ENCODE results near the gene LONRF2.

Gene LONRF2

DNA sequence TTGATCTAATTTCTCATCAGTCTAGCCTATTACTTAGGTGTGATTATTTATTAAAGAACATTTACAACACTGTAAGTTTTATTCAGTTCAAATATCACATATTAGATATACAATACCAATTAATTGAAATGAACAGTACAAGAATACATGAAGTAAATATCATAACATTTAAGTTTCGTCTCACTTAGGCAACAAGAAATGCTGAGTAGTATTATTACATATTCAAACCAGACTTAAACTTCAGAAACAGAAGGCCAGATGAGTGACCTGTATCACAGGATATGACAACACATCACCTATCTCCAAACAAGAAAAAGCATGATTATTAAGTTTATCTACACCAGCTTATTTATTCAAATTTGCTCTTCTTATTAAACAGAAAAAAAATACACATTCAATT lies 48.9 kb downstream of the LONRF2 start:
- H3K27ac ChIP-seq (ENCODE audit: low read length, poor library complexity, severe bottlenecking) = no peak overlapping the region
- H3K23ac ChIP-seq (ENCODE audit: low read length in 2 of 2) = no peak overlapping the region
- H3K4me2 ChIP-seq (ENCODE audit: low read length, poor library complexity, severe bottlenecking) = no peak overlapping the region
- H2BK5ac ChIP-seq (ENCODE audit: low read depth, low read length, poor library complexity, severe bottlenecking) = no peak overlapping the region
- no peak overlapping the region for H2BK120ac ChIP-seq (ENCODE audit: low read depth, low read length)
- peaks cover 4% of the 10 kb centered on the region for H3K4me1 ChIP-seq (ENCODE audit: control insufficient read depth, insufficient read depth, low read depth, low read length)
- no peak overlapping the region for H4K8ac ChIP-seq (ENCODE audit: low read length)
- H2AFZ ChIP-seq (ENCODE audit: low read depth, low read length) = no peak overlapping the region
- H3K36me3 ChIP-seq (ENCODE audit: control insufficient read depth in 1 of 2, insufficient read depth in 2 of 2, low read depth in 1 of 2, low read length in 2 of 2) = peaks cover 0 to 3% of the 10 kb centered on the region in 2 experiments
- 100% methylated on average over 1 of the region's 1 CpG for WGBS
- no peak for DNase-seq
- H2BK12ac ChIP-seq (ENCODE audit: low read length in 2 of 2) = no peak overlapping the region
- H2AK5ac ChIP-seq (ENCODE audit: low read length, severe bottlenecking) = no peak overlapping the region
- H2BK15ac ChIP-seq (ENCODE audit: low read depth, poor library complexity, severe bottlenecking) = no peak overlapping the region
- no peak overlapping the region for H3K4ac ChIP-seq (ENCODE audit: low read depth in 1 of 2, low read length in 2 of 2)
- H3K4me3 ChIP-seq (ENCODE audit: insufficient read depth in 1 of 2, low read depth in 1 of 2, low read length in 2 of 2) = no peak overlapping the region
- peak overlapping the region; percentile 39 for H3K9ac ChIP-seq (ENCODE audit: low read length)
- H3K27me3 ChIP-seq (ENCODE audit: control insufficient read depth in 1 of 2, insufficient read depth in 1 of 2, low read length in 2 of 2) = peaks cover 0 to 15% of the 10 kb centered on the region in 2 experiments
- H3K18ac ChIP-seq (ENCODE audit: low read depth in 1 of 2, low read length in 2 of 2) = no peak overlapping the region
- no peak overlapping the region for H4K91ac ChIP-seq (ENCODE audit: low read length)
- peaks cover 5% of the 10 kb centered on the region for H3K9me3 ChIP-seq (ENCODE audit: control insufficient read depth, low read length)
- no peaks in the 10 kb centered on the region for H3K79me1 ChIP-seq (replicated peaks; ENCODE audit: low read length, poor library complexity, severe bottlenecking)
- H3K14ac ChIP-seq (ENCODE audit: low read length in 2 of 2) = no peak overlapping the region

DNA sequence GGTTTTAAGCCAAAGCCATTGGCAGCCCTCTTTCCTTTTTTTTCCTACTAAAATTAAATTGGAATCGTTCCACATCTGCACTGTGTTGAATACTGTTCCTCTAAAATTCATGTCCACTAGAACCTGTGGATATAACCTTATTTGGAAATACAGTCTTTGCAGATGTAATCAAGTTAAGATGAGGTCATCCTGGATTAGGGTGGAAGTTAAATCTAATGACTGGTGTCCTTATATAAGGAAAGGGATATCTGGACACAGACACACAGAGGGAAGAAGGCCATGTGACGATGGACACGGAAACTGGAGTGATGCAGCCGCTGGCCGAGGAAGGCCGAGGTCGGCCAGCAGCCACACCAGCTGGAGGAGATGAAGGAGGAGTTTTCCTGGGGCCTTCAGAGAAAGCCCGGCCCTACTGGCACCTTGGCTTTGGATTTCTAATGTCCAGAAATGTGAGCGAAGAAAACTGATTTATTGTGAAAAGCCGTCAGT lies 49.4 kb downstream of the LONRF2 start:
- Histone ChIP-seq H3K4me1 (ENCODE audit: control insufficient read depth, insufficient read depth, low read depth, low read length) (peaks cover 4% of the 10 kb centered on the region), H3K23ac (ENCODE audit: low read length in 2 of 2) (no peak overlapping the region), H3K27me3 (ENCODE audit: control insufficient read depth in 1 of 2, insufficient read depth in 1 of 2, low read length in 2 of 2) (peaks cover 0 to 15% of the 10 kb centered on the region in 2 experiments), H3K14ac (ENCODE audit: low read length in 2 of 2) (no peak overlapping the region), H3K9ac (ENCODE audit: low read length) (peak overlapping the region; percentile 39), H2BK5ac (ENCODE audit: low read depth, low read length, poor library complexity, severe bottlenecking) (no peak overlapping the region), H3K27ac (ENCODE audit: low read length, poor library complexity, severe bottlenecking) (no peak overlapping the region), H2AK5ac (ENCODE audit: low read length, severe bottlenecking) (no peak overlapping the region), H3K4ac (ENCODE audit: low read depth in 1 of 2, low read length in 2 of 2) (no peak overlapping the region), H2AFZ (ENCODE audit: low read depth, low read length) (no peak overlapping the region), H2BK120ac (ENCODE audit: low read depth, low read length) (no peak overlapping the region), H2BK12ac (ENCODE audit: low read length in 2 of 2) (no peak overlapping the region), H3K9me3 (ENCODE audit: control insufficient read depth, low read length) (peaks cover 5% of the 10 kb centered on the region), H4K8ac (ENCODE audit: low read length) (no peak overlapping the region), H3K4me3 (ENCODE audit: insufficient read depth in 1 of 2, low read depth in 1 of 2, low read length in 2 of 2) (no peak overlapping the region), H3K36me3 (ENCODE audit: control insufficient read depth in 1 of 2, insufficient read depth in 2 of 2, low read depth in 1 of 2, low read length in 2 of 2) (peaks cover 0 to 3% of the 10 kb centered on the region in 2 experiments), H3K18ac (ENCODE audit: low read depth in 1 of 2, low read length in 2 of 2) (no peak overlapping the region), H3K79me1 (replicated peaks; ENCODE audit: low read length, poor library complexity, severe bottlenecking) (no peaks in the 10 kb centered on the region), H3K4me2 (ENCODE audit: low read length, poor library complexity, severe bottlenecking) (no peak overlapping the region), H2BK15ac (ENCODE audit: low read depth, poor library complexity, severe bottlenecking) (no peak overlapping the region), H4K91ac (ENCODE audit: low read length) (no peak overlapping the region)
- WGBS = 91% methylated on average over 9 of the region's 10 CpGs
- DNase-seq = no peak

DNA sequence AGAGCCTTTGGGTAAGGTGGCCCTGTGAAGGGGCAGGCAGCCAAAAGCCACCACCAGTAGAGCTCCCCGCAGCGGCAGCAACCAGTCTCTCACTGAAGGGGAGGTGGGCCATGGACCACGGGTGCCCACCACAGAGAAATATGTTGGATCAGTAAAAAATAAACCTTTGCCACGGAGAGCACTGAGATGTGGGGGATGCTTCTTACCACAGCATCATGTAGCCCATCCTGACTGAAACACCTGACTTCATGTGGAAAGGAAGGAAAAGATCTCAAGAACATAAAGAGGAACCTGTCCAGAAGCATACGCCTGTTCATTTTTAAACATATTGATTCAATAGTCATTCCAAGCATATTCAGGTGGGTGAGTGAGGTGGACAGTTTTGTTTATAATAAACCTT lies 51.1 kb downstream of the LONRF2 start:
- Histone ChIP-seq H2BK5ac (ENCODE audit: low read depth, low read length, poor library complexity, severe bottlenecking) (no peak overlapping the region), H3K79me1 (replicated peaks; ENCODE audit: low read length, poor library complexity, severe bottlenecking) (no peaks in the 10 kb centered on the region), H3K4me2 (ENCODE audit: low read length, poor library complexity, severe bottlenecking) (no peak overlapping the region), H3K4me1 (ENCODE audit: control insufficient read depth, insufficient read depth, low read depth, low read length) (peaks cover 4% of the 10 kb centered on the region), H2AFZ (ENCODE audit: low read depth, low read length) (no peak overlapping the region), H3K4me3 (ENCODE audit: insufficient read depth in 1 of 2, low read depth in 1 of 2, low read length in 2 of 2) (no peak overlapping the region), H3K14ac (ENCODE audit: low read length in 2 of 2) (no peak overlapping the region), H2BK120ac (ENCODE audit: low read depth, low read length) (peak overlapping the region; percentile 15), H2AK5ac (ENCODE audit: low read length, severe bottlenecking) (no peak overlapping the region), H4K8ac (ENCODE audit: low read length) (no peak overlapping the region), H3K9ac (ENCODE audit: low read length) (no peak overlapping the region), H3K18ac (ENCODE audit: low read depth in 1 of 2, low read length in 2 of 2) (peak overlapping the region in 1 of 2 experiments; percentile 28), H3K27me3 (ENCODE audit: control insufficient read depth in 1 of 2, insufficient read depth in 1 of 2, low read length in 2 of 2) (peaks cover 0 to 15% of the 10 kb centered on the region in 2 experiments), H3K36me3 (ENCODE audit: control insufficient read depth in 1 of 2, insufficient read depth in 2 of 2, low read depth in 1 of 2, low read length in 2 of 2) (peaks cover 0 to 3% of the 10 kb centered on the region in 2 experiments), H2BK12ac (ENCODE audit: low read length in 2 of 2) (peak overlapping the region; percentile 13 to 49), H2BK15ac (ENCODE audit: low read depth, poor library complexity, severe bottlenecking) (peak overlapping the region; percentile 92), H3K23ac (ENCODE audit: low read length in 2 of 2) (no peak overlapping the region), H3K4ac (ENCODE audit: low read depth in 1 of 2, low read length in 2 of 2) (no peak overlapping the region), H3K9me3 (ENCODE audit: control insufficient read depth, low read length) (peaks cover 5% of the 10 kb centered on the region), H4K91ac (ENCODE audit: low read length) (peak overlapping the region; percentile 52), H3K27ac (ENCODE audit: low read length, poor library complexity, severe bottlenecking) (no peak overlapping the region)
- WGBS = 92% methylated on average over 4 of the region's 5 CpGs
- DNase-seq = no peak

DNA sequence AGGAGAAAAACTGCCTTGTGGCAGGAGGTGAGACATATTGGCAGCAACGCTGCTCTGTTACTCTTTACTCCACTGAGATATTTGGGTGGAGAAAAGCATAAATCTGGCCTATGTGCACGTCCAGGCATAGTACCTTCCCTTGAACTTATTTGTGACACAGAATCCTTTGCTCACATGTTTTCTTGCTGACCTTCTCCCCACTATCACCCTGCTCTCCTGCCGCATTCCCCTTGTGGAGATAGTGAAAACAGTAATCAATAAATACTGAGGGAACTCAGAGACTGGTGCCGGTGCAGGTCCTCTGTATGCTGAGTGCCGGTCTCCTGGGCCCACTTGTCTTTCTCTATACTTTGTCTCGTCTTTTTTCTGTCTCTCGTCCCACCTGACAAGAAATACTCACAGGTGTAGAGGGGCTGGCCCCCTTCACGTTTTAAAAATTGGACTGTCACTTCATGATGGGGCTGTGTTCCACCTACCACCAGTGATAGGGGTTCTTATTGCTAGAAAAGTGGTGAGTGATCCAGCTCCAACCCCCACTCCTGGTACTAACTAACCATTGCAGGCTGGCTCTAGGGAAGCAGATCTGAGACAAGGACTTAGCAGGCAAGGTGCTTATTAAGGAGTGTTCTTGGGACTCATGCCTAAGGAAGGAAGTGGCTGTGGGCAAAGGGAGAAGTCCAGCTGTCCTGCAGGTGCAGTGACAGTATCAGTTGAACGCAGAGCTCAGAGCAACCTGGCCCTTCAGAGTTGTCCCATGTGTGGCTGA lies 51.7 kb downstream of the LONRF2 start:
- no peak overlapping the region for H3K9ac ChIP-seq (ENCODE audit: low read length)
- no peak overlapping the region for H3K4me3 ChIP-seq (ENCODE audit: insufficient read depth in 1 of 2, low read depth in 1 of 2, low read length in 2 of 2)
- H2AFZ ChIP-seq (ENCODE audit: low read depth, low read length) = no peak overlapping the region
- WGBS = 92% methylated on average over 9 of the region's 9 CpGs
- peaks cover 5% of the 10 kb centered on the region for H3K9me3 ChIP-seq (ENCODE audit: control insufficient read depth, low read length)
- H3K36me3 ChIP-seq (ENCODE audit: control insufficient read depth in 1 of 2, insufficient read depth in 2 of 2, low read depth in 1 of 2, low read length in 2 of 2) = peaks cover 0 to 3% of the 10 kb centered on the region in 2 experiments
- H2BK15ac ChIP-seq (ENCODE audit: low read depth, poor library complexity, severe bottlenecking) = peak overlapping the region; percentile 3
- no peak overlapping the region for H3K4me2 ChIP-seq (ENCODE audit: low read length, poor library complexity, severe bottlenecking)
- no peak overlapping the region for H2BK5ac ChIP-seq (ENCODE audit: low read depth, low read length, poor library complexity, severe bottlenecking)
- DNase-seq = no peak
- H2BK120ac ChIP-seq (ENCODE audit: low read depth, low read length) = peak overlapping the region; percentile 15
- peak overlapping the region in 1 of 2 experiments; percentile 28 for H3K18ac ChIP-seq (ENCODE audit: low read depth in 1 of 2, low read length in 2 of 2)
- H4K91ac ChIP-seq (ENCODE audit: low read length) = peak overlapping the region; percentile 52
- H3K27me3 ChIP-seq (ENCODE audit: control insufficient read depth in 1 of 2, insufficient read depth in 1 of 2, low read length in 2 of 2) = peaks cover 0 to 15% of the 10 kb centered on the region in 2 experiments
- no peak overlapping the region for H3K14ac ChIP-seq (ENCODE audit: low read length in 2 of 2)
- peak overlapping the region in 1 of 2 experiments; percentile 12 for H3K4ac ChIP-seq (ENCODE audit: low read depth in 1 of 2, low read length in 2 of 2)
- H3K27ac ChIP-seq (ENCODE audit: low read length, poor library complexity, severe bottlenecking) = no peak overlapping the region
- peak overlapping the region; percentile 34 to 49 for H2BK12ac ChIP-seq (ENCODE audit: low read length in 2 of 2)
- H3K23ac ChIP-seq (ENCODE audit: low read length in 2 of 2) = no peak overlapping the region
- H3K79me1 ChIP-seq (replicated peaks; ENCODE audit: low read length, poor library complexity, severe bottlenecking) = no peaks in the 10 kb centered on the region
- peaks cover 4% of the 10 kb centered on the region for H3K4me1 ChIP-seq (ENCODE audit: control insufficient read depth, insufficient read depth, low read depth, low read length)
- no peak overlapping the region for H2AK5ac ChIP-seq (ENCODE audit: low read length, severe bottlenecking)
- H4K8ac ChIP-seq (ENCODE audit: low read length) = peak overlapping the region; percentile 16

Data from mesenchymal stem cell (in vitro differentiated cells and primary cell).